PFSK-1 (cell line): ENCODE data around the gene C2orf49.

Experiments
- FOXP2 ChIP-seq: optimal IDR thresholded peaks from 2 replicates; pipeline ENCODE3; 2011; ENCODE audit warnings: borderline replicate concordance, control low read depth, inconsistent platforms; ENCODE audit not compliant: insufficient read depth; ENCODE audit errors: extremely low read length, extremely low read depth
- POLR2AphosphoS5 ChIP-seq: IDR thresholded peaks from 2 replicates; pipeline ENCODE4 v1.6.1; 2012; ENCODE audit warnings: low read depth, mild to moderate bottlenecking, control low read depth, low read length, moderate library complexity
- SIN3A ChIP-seq: IDR thresholded peaks from 2 replicates; pipeline ENCODE4 v1.6.1; 2012; ENCODE audit warnings: mild to moderate bottlenecking, low read length, moderate library complexity, borderline replicate concordance; ENCODE audit not compliant: insufficient read depth
- TAF1 ChIP-seq: IDR thresholded peaks from 2 replicates; pipeline ENCODE4 v1.6.1; 2012; ENCODE audit warnings: low read length, control low read depth, borderline replicate concordance; ENCODE audit not compliant: insufficient read depth
- TF ChIP-seq, protein P1 (sequence below), 2 experiments: IDR thresholded peaks; 2 replicates each; pipeline versions ENCODE4 v1.6.1 to v1.8.0; 2011 to 2012; ENCODE audit warnings: low read depth in 2 of 2, low read length in 2 of 2, control low read depth in 1 of 2, inconsistent platforms in 1 of 2, mild to moderate bottlenecking in 1 of 2, moderate library complexity in 1 of 2; ENCODE audit not compliant: insufficient read depth in 1 of 2

C2orf49 gene

DNA sequence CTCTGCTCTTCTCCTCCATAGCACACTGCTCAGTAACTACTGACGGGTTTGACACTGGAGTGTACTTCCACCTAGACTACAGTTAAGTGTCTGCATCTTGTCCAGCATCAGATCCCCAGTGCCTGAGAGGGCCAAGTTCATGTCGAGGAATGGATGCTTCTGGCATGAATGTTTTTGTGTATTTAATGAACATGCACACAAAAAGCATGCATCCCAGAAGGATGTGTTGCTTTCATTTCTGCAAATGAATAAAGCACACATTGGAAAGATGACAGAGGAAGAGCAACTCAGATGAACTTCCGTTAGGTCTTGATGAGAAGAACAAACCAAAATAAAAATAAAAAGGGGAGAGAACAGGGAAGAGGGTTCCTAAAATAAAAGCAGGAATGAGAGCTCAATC, 27.9 kb downstream of the C2orf49 start:
- TF ChIP-seq SIN3A (no peak), POLR2AphosphoS5 (no peak), FOXP2 (no peak), TAF1 (no peak)
- TF ChIP-seq, protein P1, sequence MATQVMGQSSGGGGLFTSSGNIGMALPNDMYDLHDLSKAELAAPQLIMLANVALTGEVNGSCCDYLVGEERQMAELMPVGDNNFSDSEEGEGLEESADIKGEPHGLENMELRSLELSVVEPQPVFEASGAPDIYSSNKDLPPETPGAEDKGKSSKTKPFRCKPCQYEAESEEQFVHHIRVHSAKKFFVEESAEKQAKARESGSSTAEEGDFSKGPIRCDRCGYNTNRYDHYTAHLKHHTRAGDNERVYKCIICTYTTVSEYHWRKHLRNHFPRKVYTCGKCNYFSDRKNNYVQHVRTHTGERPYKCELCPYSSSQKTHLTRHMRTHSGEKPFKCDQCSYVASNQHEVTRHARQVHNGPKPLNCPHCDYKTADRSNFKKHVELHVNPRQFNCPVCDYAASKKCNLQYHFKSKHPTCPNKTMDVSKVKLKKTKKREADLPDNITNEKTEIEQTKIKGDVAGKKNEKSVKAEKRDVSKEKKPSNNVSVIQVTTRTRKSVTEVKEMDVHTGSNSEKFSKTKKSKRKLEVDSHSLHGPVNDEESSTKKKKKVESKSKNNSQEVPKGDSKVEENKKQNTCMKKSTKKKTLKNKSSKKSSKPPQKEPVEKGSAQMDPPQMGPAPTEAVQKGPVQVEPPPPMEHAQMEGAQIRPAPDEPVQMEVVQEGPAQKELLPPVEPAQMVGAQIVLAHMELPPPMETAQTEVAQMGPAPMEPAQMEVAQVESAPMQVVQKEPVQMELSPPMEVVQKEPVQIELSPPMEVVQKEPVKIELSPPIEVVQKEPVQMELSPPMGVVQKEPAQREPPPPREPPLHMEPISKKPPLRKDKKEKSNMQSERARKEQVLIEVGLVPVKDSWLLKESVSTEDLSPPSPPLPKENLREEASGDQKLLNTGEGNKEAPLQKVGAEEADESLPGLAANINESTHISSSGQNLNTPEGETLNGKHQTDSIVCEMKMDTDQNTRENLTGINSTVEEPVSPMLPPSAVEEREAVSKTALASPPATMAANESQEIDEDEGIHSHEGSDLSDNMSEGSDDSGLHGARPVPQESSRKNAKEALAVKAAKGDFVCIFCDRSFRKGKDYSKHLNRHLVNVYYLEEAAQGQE (IDR thresholded peaks at IDR 0.05; ENCODE audit: insufficient read depth in 1 of 2, low read depth in 2 of 2, low read length in 2 of 2): no peak

DNA sequence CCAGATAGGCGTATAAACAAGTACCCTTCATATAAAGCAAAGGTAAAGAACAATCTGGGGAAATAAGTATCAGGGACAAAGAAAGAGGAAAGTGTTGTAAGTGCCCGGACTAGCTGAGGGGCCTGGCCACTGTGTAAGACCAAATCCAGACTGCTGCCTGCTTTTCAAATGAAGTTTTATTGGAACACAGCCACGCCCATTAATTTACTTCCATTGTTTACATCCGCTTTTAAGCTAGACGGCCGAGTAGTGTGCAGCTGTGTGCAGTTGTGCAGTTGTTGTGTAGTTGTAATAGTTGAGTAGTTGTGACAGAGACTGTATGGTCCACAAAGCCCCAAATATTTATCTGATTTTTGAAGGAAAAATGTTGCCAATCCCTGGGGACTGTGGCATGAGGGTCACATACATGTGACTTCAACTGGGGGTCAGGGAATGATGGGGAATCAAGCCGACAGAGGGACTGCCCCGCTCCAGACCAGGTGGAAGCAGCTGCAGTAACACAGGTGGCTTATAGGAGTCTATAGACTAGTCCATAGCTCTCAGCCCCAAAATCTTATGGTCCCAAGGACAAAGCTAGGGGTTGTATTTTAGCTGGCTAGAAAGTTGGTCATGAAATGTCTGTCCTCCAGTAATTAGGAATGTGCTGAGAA, 31.5 kb downstream of the C2orf49 start:
- TF ChIP-seq, protein P1 (IDR thresholded peaks at IDR 0.05; ENCODE audit: insufficient read depth in 1 of 2, low read depth in 2 of 2, low read length in 2 of 2): no peak
- no peak for TF ChIP-seq SIN3A
- no peak for TF ChIP-seq FOXP2
- TF ChIP-seq POLR2AphosphoS5: no peak
- no peak for TF ChIP-seq TAF1

DNA sequence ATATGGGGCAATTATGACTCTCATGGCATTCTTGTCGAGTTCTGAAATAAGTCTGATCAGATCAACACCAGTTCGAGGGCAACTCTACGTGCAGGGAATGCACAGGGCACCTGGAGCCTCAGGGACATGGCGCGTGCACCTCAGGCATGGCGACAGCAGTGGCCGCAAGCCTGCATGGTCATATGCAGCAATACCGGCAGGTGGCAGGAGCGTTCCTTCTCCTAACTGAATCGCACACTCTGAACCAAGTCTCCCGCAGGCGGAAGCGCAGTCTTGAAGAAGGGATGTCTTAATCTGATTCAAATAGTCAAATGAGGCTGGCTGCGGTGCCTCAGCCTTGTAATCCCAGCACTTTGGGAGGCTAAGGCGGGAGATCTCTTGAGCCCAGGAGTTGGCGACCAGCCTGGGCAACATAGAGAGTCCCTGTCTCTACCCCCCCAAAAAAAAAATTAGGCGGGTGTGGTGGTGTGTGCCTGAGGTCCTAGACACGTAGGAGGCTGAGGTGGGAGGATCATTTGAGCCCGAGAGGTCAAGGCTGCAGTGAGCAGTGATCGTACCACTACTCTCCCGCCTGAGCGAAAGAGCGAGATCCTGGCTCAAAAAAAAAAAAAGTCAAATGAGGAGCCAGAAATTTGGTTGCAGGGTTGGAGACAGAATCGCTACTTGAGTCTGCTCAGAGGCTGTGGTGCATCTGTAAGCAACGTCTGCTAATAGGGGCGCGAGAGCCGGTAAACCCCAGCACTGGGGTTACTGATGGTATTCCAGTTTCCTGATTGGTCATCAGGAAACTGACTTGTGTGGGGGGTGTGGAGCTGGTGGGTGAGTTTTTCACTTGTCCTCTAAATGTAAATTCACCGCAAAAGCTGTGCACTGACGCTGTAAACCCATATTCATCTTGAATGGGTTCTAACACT, 32.7 kb downstream of the C2orf49 start:
- no peak for TF ChIP-seq TAF1
- peak; percentile 75 for TF ChIP-seq FOXP2

DNA sequence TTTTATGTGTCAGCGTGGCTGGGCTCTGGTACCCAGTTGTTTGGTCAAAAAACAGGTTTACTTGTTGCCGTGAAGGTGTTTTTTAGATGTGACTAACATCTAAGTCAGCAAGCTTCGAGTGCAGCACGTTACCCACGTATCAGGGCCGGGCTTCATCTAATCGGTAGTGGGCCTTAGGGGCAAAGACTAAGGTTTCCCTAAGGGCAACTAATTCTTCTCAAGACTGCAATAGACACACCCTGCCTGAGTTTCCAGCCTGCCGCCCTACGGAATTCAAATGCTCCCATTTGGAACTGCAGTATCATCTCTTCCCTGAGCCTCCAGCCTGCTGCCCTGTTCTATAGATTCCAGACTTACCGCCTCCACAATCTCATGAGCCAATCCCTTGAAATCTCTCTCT, 33.8 kb downstream of the C2orf49 start:
- TF ChIP-seq TAF1 (no peak), POLR2AphosphoS5 (no peak), FOXP2 (no peak), SIN3A (no peak)
- TF ChIP-seq, protein P1 (IDR thresholded peaks at IDR 0.05; ENCODE audit: insufficient read depth in 1 of 2, low read depth in 2 of 2, low read length in 2 of 2): no peak

DNA sequence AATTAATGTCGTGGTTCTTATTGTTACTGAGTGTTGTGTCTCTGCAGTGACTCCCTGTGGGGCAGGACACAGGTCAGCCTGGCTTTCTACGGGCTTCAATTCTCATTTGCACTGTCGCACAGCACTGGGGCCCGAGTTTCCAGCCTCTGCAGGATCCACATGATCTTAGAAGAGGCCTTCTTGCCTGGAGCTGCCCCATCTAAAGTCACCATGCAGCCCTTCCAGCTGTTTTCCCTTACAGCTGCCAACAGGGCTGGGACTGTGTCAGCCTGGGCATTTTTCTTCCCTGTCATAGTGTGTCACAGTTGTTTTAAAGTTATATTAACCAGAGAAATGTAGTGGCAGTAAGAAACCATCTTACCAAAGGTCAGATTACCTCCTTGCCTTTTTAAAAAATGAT, 34.5 kb downstream of the C2orf49 start:
- TF ChIP-seq POLR2AphosphoS5: no peak
- no peak for TF ChIP-seq FOXP2
- TF ChIP-seq SIN3A: no peak
- TF ChIP-seq TAF1: no peak
- TF ChIP-seq, protein P1 (IDR thresholded peaks at IDR 0.05; ENCODE audit: insufficient read depth in 1 of 2, low read depth in 2 of 2, low read length in 2 of 2): no peak
